OCI-LY1 (cell line): Measurements from ENCODE around the gene RND1.

Experiments
- CTCF ChIP-seq: fragments of 200-600 bp; sonication (generic), shearing (Covaris generic); IDR thresholded peaks from 2 replicates; pipeline ENCODE4 v1.5.1; 2017; ENCODE audit warnings: mild to moderate bottlenecking, antibody characterized with exemption, low read length, moderate library complexity, mixed read lengths
- EZH2 ChIP-seq: fragments of 200-600 bp; sonication (generic), shearing (Covaris generic); IDR thresholded peaks from 2 replicates; pipeline ENCODE4 v1.8.0; 2017; ENCODE audit warnings: borderline replicate concordance, mixed run types, mild to moderate bottlenecking, antibody characterized with exemption, low read length, moderate library complexity, mixed read lengths

- TF ChIP-seq CTCF (no peak), EZH2 (no peak)
Measured at GRCh38 chr12:48823281-48823680, 42.4 kb downstream of the RND1 start.
